ENCODE data around the gene SNAPC2.

GRCh38 chr19:7913652-7914051 is 6.5 kb upstream of the SNAPC2 start:
- TF ChIP-seq CTCF (IDR thresholded peaks at IDR 0.05; ENCODE audit: insufficient read depth, low read depth, low read length) (no peak), EZH2 (IDR thresholded peaks at IDR 0.05; ENCODE audit: insufficient read depth, low read length) (no peak)

Data from astrocyte (in vitro differentiated cells and primary cell).